Smooth muscle cell (in vitro differentiated cells): ENCODE results near the gene UBP1. TPM values are rescaled to one million over a fixed set of nuclear protein-coding genes. Genes with fewer than 3 reads are reported as not detected.

Experiments used
- DNase-seq: peaks from one replicate; lab custom pipeline; 2025; ENCODE audit not compliant: unreplicated experiment; lab: John Stamatoyannopoulos, UW
- H2AFZ ChIP-seq: fragments of 200-600 bp; sonication (generic); 2 replicates; pipeline ENCODE4 v1.6.0; 2016; ENCODE audit warnings: antibody characterized with exemption, low read depth, mild to moderate bottlenecking
- H3F3A ChIP-seq: fragments of 200-600 bp; sonication (generic); 2 replicates; pipeline ENCODE4 v1.6.0; 2017; ENCODE audit warnings: antibody characterized with exemption, low read depth
- H3K27ac ChIP-seq: fragments of 200-600 bp; sonication (generic); 2 replicates; pipeline ENCODE4 v1.5.1; 2016; ENCODE audit warnings: low read depth, mild to moderate bottlenecking
- H3K27me3 ChIP-seq: fragments of 200-600 bp; sonication (generic); 2 replicates; pipeline ENCODE4 v1.6.1; 2016; ENCODE audit warnings: low read depth, mild to moderate bottlenecking
- H3K36me3 ChIP-seq: fragments of 200-600 bp; sonication (generic); 2 replicates; pipeline ENCODE4 v1.5.1; 2016; ENCODE audit warnings: low read depth
- H3K4me1 ChIP-seq: fragments of 200-600 bp; sonication (generic); 2 replicates; pipeline ENCODE4 v1.5.1; 2016; ENCODE audit warnings: low read depth
- H3K4me2 ChIP-seq: fragments of 200-600 bp; sonication (generic); 2 replicates; pipeline ENCODE4 v1.6.0; 2016; ENCODE audit warnings: mild to moderate bottlenecking
- H3K4me3 ChIP-seq: fragments of 200-600 bp; sonication (generic); 2 replicates; pipeline ENCODE4 v1.5.1; 2016; ENCODE audit warnings: mild to moderate bottlenecking
- H3K79me2 ChIP-seq: fragments of 200-600 bp; sonication (generic); 2 replicates; pipeline ENCODE4 v1.6.0; 2016; ENCODE audit warnings: low read depth, mild to moderate bottlenecking
- H3K9ac ChIP-seq: fragments of 200-600 bp; sonication (generic); 2 replicates; pipeline ENCODE4 v1.6.0; 2016; ENCODE audit warnings: low read depth
- H3K9me3 ChIP-seq: fragments of 200-600 bp; sonication (generic); replicated peaks from 2 replicates; pipeline ENCODE4 v1.5.1; 2016; ENCODE audit warnings: low read depth
- H4K20me1 ChIP-seq: fragments of 200-600 bp; sonication (generic); 2 replicates; pipeline ENCODE4 v1.6.0; 2016; ENCODE audit warnings: low read depth
- WGBS: methylation state at CpG from one replicate; pipeline ENCODE4 v1.1.7; 2016; ENCODE audit warnings: low lambda C conversion rate; 5-methylcytosine and 5-hydroxymethylcytosine counted together
- polyA plus RNA-seq: library from polyadenylated mRNA; unstranded; fragments of >200 nt; fragmentation: Nextera tagmentation; extraction: Ambion mirVana; gene quantifications from 2 replicates; pipeline ENCODE4 v1.2.1, GENCODE V29; 2016
- total RNA-seq: library from RNA; depleted of rRNA; stranded (reverse); fragments of >200 nt; gene quantifications from 2 replicates; pipeline ENCODE4 v1.2.3, GENCODE V29; 2014
- TF ChIP-seq, protein P1 (sequence below): fragments of 200-600 bp; sonication (generic); IDR thresholded peaks from 2 replicates; pipeline ENCODE4 v1.5.1; 2017; ENCODE audit warnings: borderline replicate concordance, mild to moderate bottlenecking, antibody characterized with exemption; ENCODE audit not compliant: insufficient read depth, poor library complexity, severe bottlenecking

UBP1 gene
- total and polyA plus RNA-seq, 2 experiments from 2014 or later: 18.4 to 50.9 TPM

GRCh38 chr3:33380653-33381052 is 59.6 kb downstream of the UBP1 start:
- Histone ChIP-seq H3K9ac (no peak overlapping the region), H3K36me3 (peaks cover under 1% of the 10 kb centered on the region)
- WGBS: 95% methylated on average over 3 of the region's 3 CpGs

DNA sequence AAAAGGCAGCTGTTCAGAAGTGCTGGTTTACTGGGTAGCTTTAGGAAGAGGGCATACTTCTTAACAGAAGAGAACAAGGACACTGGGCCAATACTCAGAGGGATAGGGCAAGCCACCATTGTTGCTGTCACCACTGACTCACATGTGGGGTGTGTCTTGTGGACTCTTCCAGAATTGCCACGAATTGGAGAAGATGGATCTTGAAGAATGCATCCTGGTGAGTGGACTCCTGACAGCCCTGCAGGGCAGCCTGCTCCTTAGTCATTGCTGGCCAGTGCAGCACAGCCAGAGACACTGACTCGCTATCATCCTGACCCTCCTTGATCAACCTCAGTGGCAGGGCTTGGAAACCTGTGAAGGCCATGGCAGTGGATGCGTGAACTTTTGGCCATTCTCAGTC is 62.3 kb downstream of the UBP1 start:
- TF ChIP-seq, protein P1, sequence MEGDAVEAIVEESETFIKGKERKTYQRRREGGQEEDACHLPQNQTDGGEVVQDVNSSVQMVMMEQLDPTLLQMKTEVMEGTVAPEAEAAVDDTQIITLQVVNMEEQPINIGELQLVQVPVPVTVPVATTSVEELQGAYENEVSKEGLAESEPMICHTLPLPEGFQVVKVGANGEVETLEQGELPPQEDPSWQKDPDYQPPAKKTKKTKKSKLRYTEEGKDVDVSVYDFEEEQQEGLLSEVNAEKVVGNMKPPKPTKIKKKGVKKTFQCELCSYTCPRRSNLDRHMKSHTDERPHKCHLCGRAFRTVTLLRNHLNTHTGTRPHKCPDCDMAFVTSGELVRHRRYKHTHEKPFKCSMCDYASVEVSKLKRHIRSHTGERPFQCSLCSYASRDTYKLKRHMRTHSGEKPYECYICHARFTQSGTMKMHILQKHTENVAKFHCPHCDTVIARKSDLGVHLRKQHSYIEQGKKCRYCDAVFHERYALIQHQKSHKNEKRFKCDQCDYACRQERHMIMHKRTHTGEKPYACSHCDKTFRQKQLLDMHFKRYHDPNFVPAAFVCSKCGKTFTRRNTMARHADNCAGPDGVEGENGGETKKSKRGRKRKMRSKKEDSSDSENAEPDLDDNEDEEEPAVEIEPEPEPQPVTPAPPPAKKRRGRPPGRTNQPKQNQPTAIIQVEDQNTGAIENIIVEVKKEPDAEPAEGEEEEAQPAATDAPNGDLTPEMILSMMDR: no peak
- H3K4me1 ChIP-seq: no peaks in the 10 kb centered on the region
- no peak overlapping the region for H2AFZ ChIP-seq
- peaks cover 9% of the 10 kb centered on the region for H3F3A ChIP-seq
- no peak overlapping the region for H3K4me3 ChIP-seq
- H4K20me1 ChIP-seq: peaks cover 5% of the 10 kb centered on the region
- no peaks in the 10 kb centered on the region for H3K36me3 ChIP-seq
- H3K9me3 ChIP-seq: no peaks in the 10 kb centered on the region
- no peaks in the 10 kb centered on the region for H3K27me3 ChIP-seq
- no peak overlapping the region for H3K27ac ChIP-seq
- WGBS: 92% methylated on average over 3 of the region's 3 CpGs
- H3K9ac ChIP-seq: no peak overlapping the region
- H3K79me2 ChIP-seq: no peaks in the 10 kb centered on the region
- H3K4me2 ChIP-seq: no peak overlapping the region
- DNase-seq: no peak

More at GRCh38 chr3:33380653-33381052, 59.6 kb downstream of the UBP1 start:
- Histone ChIP-seq H3K4me3 (no peak overlapping the region), H3K4me2 (no peak overlapping the region), H4K20me1 (peaks cover 5% of the 10 kb centered on the region), H2AFZ (no peak overlapping the region), H3K79me2 (no peaks in the 10 kb centered on the region), H3K9me3 (no peaks in the 10 kb centered on the region), H3K27me3 (no peaks in the 10 kb centered on the region), H3F3A (peaks cover 13% of the 10 kb centered on the region), H3K4me1 (no peaks in the 10 kb centered on the region), H3K27ac (no peak overlapping the region)
- TF ChIP-seq, protein P1: no peak
- no peak for DNase-seq

- H3K36me3 ChIP-seq: no peaks in the 10 kb centered on the region
- no peaks in the 10 kb centered on the region for H3K27me3 ChIP-seq
- no peak overlapping the region for H3K4me2 ChIP-seq
- H3K9me3 ChIP-seq: no peaks in the 10 kb centered on the region
- DNase-seq: no peak
- no peak overlapping the region for H3K9ac ChIP-seq
- H2AFZ ChIP-seq: no peak overlapping the region
- H3F3A ChIP-seq: peaks cover 6% of the 10 kb centered on the region
- no peaks in the 10 kb centered on the region for H3K4me1 ChIP-seq
- no peak overlapping the region for H3K4me3 ChIP-seq
- no peaks in the 10 kb centered on the region for H3K79me2 ChIP-seq
- peaks cover 5% of the 10 kb centered on the region for H4K20me1 ChIP-seq
- 91% methylated on average over 3 of the region's 3 CpGs for WGBS
- TF ChIP-seq, protein P1: no peak
- no peak overlapping the region for H3K27ac ChIP-seq
Observed at GRCh38 chr3:33377489-33377888, 62.7 kb downstream of the UBP1 start.

- TF ChIP-seq, protein P1: no peak
- Histone ChIP-seq H3K9ac (no peak overlapping the region), H3K4me3 (no peak overlapping the region), H3K27me3 (no peaks in the 10 kb centered on the region), H3F3A (peaks cover 4% of the 10 kb centered on the region), H3K36me3 (no peaks in the 10 kb centered on the region), H3K4me1 (no peaks in the 10 kb centered on the region), H2AFZ (no peak overlapping the region), H4K20me1 (peaks cover 2% of the 10 kb centered on the region), H3K9me3 (no peaks in the 10 kb centered on the region), H3K27ac (no peak overlapping the region), H3K4me2 (no peak overlapping the region), H3K79me2 (no peaks in the 10 kb centered on the region)
- no peak for DNase-seq
- 58% methylated on average over 6 of the region's 6 CpGs for WGBS
Observed at GRCh38 chr3:33373082-33373437, 67.1 kb downstream of the UBP1 start.
